DND-41 (cell line): ENCODE results near the gene SOD3.

Source experiments
- ATAC-seq: fragments of 200-7000 bp; cut with Tn5 transposase; 3 replicates; pipeline ENCODE4 v1.9.1; 2021; ENCODE audit warnings: low read depth; ENCODE audit not compliant: insufficient read depth
- DNase-seq: peaks from one replicate; pipeline ENCODE4 v3.0.0-alpha.2; 2020
- H2AFZ ChIP-seq: 2 replicates; pipeline ENCODE4 v1.6.0; 2012; ENCODE audit warnings: low read depth, low read length
- H3K27ac ChIP-seq: 2 replicates; pipeline ENCODE4 v1.5.1; 2012; ENCODE audit warnings: low read length, inconsistent platforms
- H3K27me3 ChIP-seq: fragments of 200-600 bp; sonication (generic); 2 replicates; pipeline ENCODE4 v1.6.0; 2012; ENCODE audit warnings: low read length, mild to moderate bottlenecking, inconsistent platforms; ENCODE audit not compliant: insufficient read depth, poor library complexity
- H3K36me3 ChIP-seq: 2 replicates; pipeline ENCODE4 v1.5.1; 2012; ENCODE audit warnings: low read length, inconsistent platforms; ENCODE audit not compliant: insufficient read depth
- H3K4me1 ChIP-seq: 2 replicates; pipeline ENCODE4 v1.5.1; 2012; ENCODE audit warnings: mild to moderate bottlenecking, low read length; ENCODE audit not compliant: insufficient read depth
- H3K4me2 ChIP-seq: 2 replicates; pipeline ENCODE4 v1.6.0; 2012; ENCODE audit warnings: mild to moderate bottlenecking, moderate library complexity, low read length, inconsistent platforms; ENCODE audit not compliant: insufficient read depth
- H3K4me3 ChIP-seq, 2 experiments: fragments of 200-600 bp in 1 of 2; shearing (Covaris generic) in 1 of 2; 2 replicates each; pipeline ENCODE4 v1.5.1; 2012 to 2016; ENCODE audit warnings: inconsistent platforms in 2 of 2, low read length in 2 of 2, mild to moderate bottlenecking in 2 of 2, low read depth in 1 of 2, moderate library complexity in 1 of 2
- H3K79me2 ChIP-seq: 2 replicates; pipeline ENCODE4 v1.6.0; 2012; ENCODE audit warnings: low read length, inconsistent platforms; ENCODE audit not compliant: insufficient read depth
- H3K9ac ChIP-seq: 2 replicates; pipeline ENCODE4 v1.6.0; 2012; ENCODE audit warnings: low read depth, mild to moderate bottlenecking, inconsistent platforms, low read length, moderate library complexity
- H3K9me3 ChIP-seq: 2 replicates; pipeline ENCODE4 v1.5.1; 2012; ENCODE audit warnings: low read length, moderate library complexity, mild to moderate bottlenecking, inconsistent platforms; ENCODE audit not compliant: insufficient read depth, severe bottlenecking
- H4K20me1 ChIP-seq: 2 replicates; pipeline ENCODE4 v1.6.0; 2012; ENCODE audit warnings: low read length; ENCODE audit not compliant: insufficient read depth
- CTCF ChIP-seq: IDR thresholded peaks from 2 replicates; pipeline ENCODE4 v1.5.1; 2012; ENCODE audit warnings: borderline replicate concordance, low read length, moderate library complexity, mild to moderate bottlenecking; ENCODE audit not compliant: poor library complexity, severe bottlenecking; ENCODE audit errors: extremely low read depth
- EZH2 ChIP-seq: IDR thresholded peaks from 3 replicates; pipeline ENCODE4 v1.6.1; 2012; ENCODE audit warnings: borderline replicate concordance, low read depth, mild to moderate bottlenecking, moderate library complexity, low read length, inconsistent platforms; ENCODE audit not compliant: severe bottlenecking

SOD3 gene

GRCh38 chr4:24795666-24796381, 451 bp downstream of the SOD3 start:
- Histone ChIP-seq H3K4me2 (no peak overlapping the region), H3K9me3 (no peaks in the 10 kb centered on the region), H3K79me2 (no peaks in the 10 kb centered on the region), H3K27me3 (no peaks in the 10 kb centered on the region), H3K4me3 (no peak overlapping the region), H3K36me3 (no peaks in the 10 kb centered on the region), H2AFZ (no peak overlapping the region), H3K4me1 (no peaks in the 10 kb centered on the region), H3K27ac (no peak overlapping the region), H4K20me1 (no peaks in the 10 kb centered on the region), H3K9ac (no peak overlapping the region)
- ATAC-seq (no peak), DNase-seq (no peak)
- TF ChIP-seq EZH2 (no peak), CTCF (no peak)

GRCh38 chr4:24796620-24797019, 1.2 kb downstream of the SOD3 start:
- Histone ChIP-seq H3K4me2 (no peak overlapping the region), H3K36me3 (no peaks in the 10 kb centered on the region), H3K27me3 (no peaks in the 10 kb centered on the region), H3K79me2 (no peaks in the 10 kb centered on the region), H4K20me1 (no peaks in the 10 kb centered on the region), H2AFZ (no peak overlapping the region), H3K4me3 (no peak overlapping the region), H3K9me3 (no peaks in the 10 kb centered on the region), H3K27ac (no peak overlapping the region), H3K4me1 (no peaks in the 10 kb centered on the region), H3K9ac (no peak overlapping the region)
- TF ChIP-seq CTCF = no peak
- TF ChIP-seq EZH2 = no peak
- DNase-seq (no peak), ATAC-seq (no peak)

GRCh38 chr4:24798036-24798610, 2.8 kb downstream of the SOD3 start:
- H2AFZ ChIP-seq = no peak overlapping the region
- H3K79me2 ChIP-seq = no peaks in the 10 kb centered on the region
- H3K9me3 ChIP-seq = no peaks in the 10 kb centered on the region
- ATAC-seq = no peak
- H4K20me1 ChIP-seq = no peaks in the 10 kb centered on the region
- H3K4me1 ChIP-seq = no peaks in the 10 kb centered on the region
- no peak overlapping the region for H3K4me3 ChIP-seq
- H3K9ac ChIP-seq = no peak overlapping the region
- TF ChIP-seq CTCF (no peak), EZH2 (no peak)
- H3K36me3 ChIP-seq = no peaks in the 10 kb centered on the region
- H3K27ac ChIP-seq = no peak overlapping the region
- H3K27me3 ChIP-seq = no peaks in the 10 kb centered on the region
- H3K4me2 ChIP-seq = no peak overlapping the region
- no peak for DNase-seq
